Heart left ventricle (tissue), 16 donors: ENCODE measurements around the gene ZCWPW1. TPM values are rescaled to one million over a fixed set of nuclear protein-coding genes. Genes with fewer than 3 reads are reported as not detected.

Source experiments
- ATAC-seq, 4 donors: fragments of 200-7000 bp; cut with Tn5 transposase; one replicate each; pipeline ENCODE4 v1.9.1; 2020 to 2022; ENCODE audit warnings: moderate library complexity in 4 of 4, mild to moderate bottlenecking in 3 of 4, moderate number of reproducible peaks in 1 of 4
- DNase-seq, 5 donors: peaks; one replicate each; pipeline ENCODE4 v3.0.0-alpha.2; 2020
- H3K27ac ChIP-seq, 12 donors: fragments of 200-600 bp; sonication (generic) in 4 of 12; one replicate each; pipeline versions ENCODE4 v1.5.0 to v1.8.0; 2016 to 2022; ENCODE audit warnings: mild to moderate bottlenecking in 2 of 12
- H3K27me3 ChIP-seq, 9 donors: fragments of 200-600 bp; sonication (generic) in 2 of 9; one replicate each; pipeline versions ENCODE4 v1.5.1 to v1.8.0; 2016 to 2022; ENCODE audit warnings: mild to moderate bottlenecking in 3 of 9
- H3K36me3 ChIP-seq, 9 donors: fragments of 200-600 bp; sonication (generic) in 2 of 9; one replicate each; pipeline versions ENCODE4 v1.5.0 to v1.8.0; 2018 to 2022; ENCODE audit warnings: mild to moderate bottlenecking in 2 of 9
- H3K4me1 ChIP-seq, 12 donors: fragments of 200-600 bp; sonication (generic) in 4 of 12; one replicate each; pipeline versions ENCODE4 v1.5.0 to v1.8.0; 2016 to 2022; ENCODE audit warnings: mild to moderate bottlenecking in 3 of 12
- H3K4me3 ChIP-seq, 12 donors: fragments of 200-600 bp; sonication (generic) in 4 of 12; one replicate each; pipeline versions ENCODE4 v1.5.0 to v1.8.0; 2017 to 2022; ENCODE audit warnings: mild to moderate bottlenecking in 9 of 12, moderate library complexity in 4 of 12
- H3K9me3 ChIP-seq, 12 donors: fragments of 200-600 bp; sonication (generic) in 4 of 12; one replicate each; pipeline versions ENCODE4 v1.5.0 to v1.8.0; 2016 to 2022; ENCODE audit warnings: mild to moderate bottlenecking in 1 of 12
- POLR2A ChIP-seq, 2 donors: fragments of 450-650 bp; IDR thresholded peaks; one replicate each; pipeline ENCODE4 v1.6.1; 2017; ENCODE audit warnings: antibody characterized with exemption in 2 of 2, mild to moderate bottlenecking in 2 of 2, moderate library complexity in 2 of 2
- WGBS, 4 donors: extraction: QIAGEN DNeasy Blood & Tissue Kit in 2 of 4; methylation state at CpG; one replicate each; pipeline versions ENCODE4 v1.1.5 to v1.1.7; 2013 to 2018; 5-methylcytosine and 5-hydroxymethylcytosine counted together
- intact Hi-C, 10 donors: fragments of 100-400 bp; cut with DNase I; formaldehyde crosslinking; loops; one replicate each; pipeline versions ENCODE4 v1.11.1 to v1.14.2; 2022
- polyA plus RNA-seq, 2 donors: library from polyadenylated mRNA; stranded (reverse); fragments of 200-250 nt; gene quantifications; one replicate each; pipeline ENCODE4 v1.2.3, GENCODE V29; 2013
- total RNA-seq, 9 donors: library from RNA; depleted of rRNA in 2 of 9; stranded (reverse); fragments of >200 nt in 2 of 9; fragmentation: NEBNext Ultra II Directional in 3 of 9; extraction: Animal tissue kit (Norgen Biotek cat#: 25700) in 3 of 9; gene quantifications; one replicate each; pipeline versions ENCODE4 v1.1.0 to v1.2.4, GENCODE V29; 2016 to 2023
- TF ChIP-seq, protein P1 (sequence below), 12 donors: fragments of 200-600 bp; sonication (generic) in 4 of 12; IDR thresholded peaks; one replicate each; pipeline versions ENCODE4 v1.5.0 to v1.8.0; 2018 to 2022; ENCODE audit warnings: antibody characterized with exemption in 12 of 12, mild to moderate bottlenecking in 5 of 12
- donor health status: ischemic (EF 13 %, LVEDD 7.1; RV severe dilation, severe dysfunction).
- donor health status: healthy with polysubstance abuse.
- donor health status: DM: no; HTN: yes; CAD: no.
- donor health status: DM: no; HTN: no; CAD: no.
- donor health status: ischemic (EF 25% LVEDD 6.9; RV normal size, moderate dysfunction).
- donor health status: ischemic (EF 25% LVEDD 5.7; RV mildly dilated, moderate dysfunction).
- donor health status: healthy.
- donor health status: DM: yes; HTN: yes; CAD: no.
- donor health status: ischemic (EF 35%, LVEDD 5.7; RV mildly dilated, moderate dysfunction).
- donor health status: nonischemic (EF 11% LVEDD 7.7; RV severe dilation, severe dysfunction).
- donor health status: DM: yes; HTN: yes; CAD: no.
- donor health status: PGD.
- donor health status: ischemic (EF 29% LVEDD 5.4; RV normal size, mild dysfunction).
- donor health status: nonischemic (EF 23%, LVEDD 6.1; RV moderate dilation, normal function).

ZCWPW1 gene
- total and polyA plus RNA-seq, 11 donors: 2.8 to 6.4 (median 4.0) TPM

- Histone ChIP-seq H3K27me3 (no peaks in the 10 kb centered on the region), H3K9me3 (no peaks in the 10 kb centered on the region), H3K27ac (peak overlapping the region in 1 of 12 donors; percentile 20), H3K4me1 (no peaks in the 10 kb centered on the region), H3K36me3 (peaks cover 0 to 100% (median 93%) of the 10 kb centered on the region in 9 donors), H3K4me3 (no peak overlapping the region)
- intact Hi-C loops: loop anchor here in 1 of 10 donors (10.0 kb wide), 2 partner anchors 58 to 222 kb away; no protein-coding TSS in a partner anchor
- DNase-seq: peak in 1 of 5 donors; percentile 36
- TF ChIP-seq, protein P1, sequence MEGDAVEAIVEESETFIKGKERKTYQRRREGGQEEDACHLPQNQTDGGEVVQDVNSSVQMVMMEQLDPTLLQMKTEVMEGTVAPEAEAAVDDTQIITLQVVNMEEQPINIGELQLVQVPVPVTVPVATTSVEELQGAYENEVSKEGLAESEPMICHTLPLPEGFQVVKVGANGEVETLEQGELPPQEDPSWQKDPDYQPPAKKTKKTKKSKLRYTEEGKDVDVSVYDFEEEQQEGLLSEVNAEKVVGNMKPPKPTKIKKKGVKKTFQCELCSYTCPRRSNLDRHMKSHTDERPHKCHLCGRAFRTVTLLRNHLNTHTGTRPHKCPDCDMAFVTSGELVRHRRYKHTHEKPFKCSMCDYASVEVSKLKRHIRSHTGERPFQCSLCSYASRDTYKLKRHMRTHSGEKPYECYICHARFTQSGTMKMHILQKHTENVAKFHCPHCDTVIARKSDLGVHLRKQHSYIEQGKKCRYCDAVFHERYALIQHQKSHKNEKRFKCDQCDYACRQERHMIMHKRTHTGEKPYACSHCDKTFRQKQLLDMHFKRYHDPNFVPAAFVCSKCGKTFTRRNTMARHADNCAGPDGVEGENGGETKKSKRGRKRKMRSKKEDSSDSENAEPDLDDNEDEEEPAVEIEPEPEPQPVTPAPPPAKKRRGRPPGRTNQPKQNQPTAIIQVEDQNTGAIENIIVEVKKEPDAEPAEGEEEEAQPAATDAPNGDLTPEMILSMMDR (IDR thresholded peaks at IDR 0.05): no peak
- no peak for TF ChIP-seq POLR2A (IDR thresholded peaks at IDR 0.05)
- ATAC-seq: no peak
- 86 to 96% (median 91%) methylated on average over 5 to 6 of the region's 6 CpGs for WGBS, 4 donors
Observed at GRCh38 chr7:100357131-100357561, 71.4 kb downstream of the ZCWPW1 start.

GRCh38 chr7:100356416-100357068 is 72.0 kb downstream of the ZCWPW1 start:
- ATAC-seq (no peak), DNase-seq (peak in 1 of 5 donors; percentile 28)
- H3K27me3 ChIP-seq: no peaks in the 10 kb centered on the region
- H3K36me3 ChIP-seq: peaks cover 0 to 99% (median 90%) of the 10 kb centered on the region in 9 donors
- H3K4me3 ChIP-seq: no peak overlapping the region
- intact Hi-C loops: loop anchor here in 1 of 10 donors (10.0 kb wide), 2 partner anchors 58 to 222 kb away; no protein-coding TSS in a partner anchor
- no peaks in the 10 kb centered on the region for H3K9me3 ChIP-seq
- H3K27ac ChIP-seq: peak overlapping the region in 1 of 12 donors; percentile 20
- TF ChIP-seq, protein P1 (IDR thresholded peaks at IDR 0.05): no peak
- no peak for TF ChIP-seq POLR2A (IDR thresholded peaks at IDR 0.05)
- 83 to 95% (median 89%) methylated on average over 7 to 8 of the region's 8 CpGs for WGBS, 4 donors
- H3K4me1 ChIP-seq: no peaks in the 10 kb centered on the region

DNA sequence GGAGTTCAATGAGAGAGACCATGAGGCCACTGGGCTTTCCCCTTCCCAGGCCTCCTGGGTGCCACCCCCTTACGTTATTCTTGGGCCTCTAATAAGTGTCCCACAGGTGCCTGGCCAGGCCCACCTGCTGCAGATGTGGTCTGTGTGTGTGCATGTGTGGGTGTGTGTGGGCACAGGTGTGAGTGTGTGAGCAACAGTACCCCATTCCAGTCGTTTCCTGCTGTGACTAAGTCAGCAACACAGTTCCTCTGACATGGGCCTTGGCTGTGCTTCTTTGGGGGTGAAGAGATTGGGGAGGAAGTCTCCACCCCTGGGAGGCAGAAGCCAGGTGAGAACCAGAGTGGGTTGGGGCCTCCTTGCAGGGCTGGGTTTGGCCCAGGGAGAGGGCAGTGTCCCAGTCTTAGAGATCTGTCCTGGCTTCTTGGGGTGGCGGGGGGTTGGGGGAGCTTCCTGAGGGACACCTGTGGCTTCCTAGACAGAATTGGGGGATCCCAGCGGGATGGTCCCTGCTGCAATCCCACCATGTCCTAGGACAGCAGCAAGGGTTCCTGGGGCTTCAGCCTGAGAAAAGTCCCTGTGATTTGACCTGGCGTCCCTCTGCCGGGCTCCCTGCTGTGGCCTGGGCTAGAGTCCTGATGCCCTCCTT is 74.7 kb downstream of the ZCWPW1 start:
- H3K4me1 ChIP-seq: peaks cover 0 to 1% (median 0%) of the 10 kb centered on the region in 12 donors
- H3K27ac ChIP-seq: peak overlapping the region in 1 of 12 donors; percentile 32
- DNase-seq (no peak), ATAC-seq (no peak)
- TF ChIP-seq, protein P1 (IDR thresholded peaks at IDR 0.05): no peak
- TF ChIP-seq POLR2A (IDR thresholded peaks at IDR 0.05): no peak
- H3K9me3 ChIP-seq: no peaks in the 10 kb centered on the region
- H3K27me3 ChIP-seq: no peaks in the 10 kb centered on the region
- 83 to 98% (median 92%) methylated on average over 3 to 6 of the region's 6 CpGs for WGBS, 4 donors
- intact Hi-C loops: loop anchor here in 1 of 10 donors (10.0 kb wide), 2 partner anchors 61 to 219 kb away; no protein-coding TSS in a partner anchor
- peaks cover 0 to 97% (median 87%) of the 10 kb centered on the region in 9 donors for H3K36me3 ChIP-seq
- H3K4me3 ChIP-seq: peak overlapping the region in 1 of 12 donors; percentile 38
